IMR-90 (cell line): ENCODE results near the gene ME3. TPM values are rescaled to one million over a fixed set of nuclear protein-coding genes. Genes with fewer than 3 reads are reported as not detected.

Experiments used
- ATAC-seq: fragments of 200-7000 bp; cut with Tn5 transposase; 2 replicates; pipeline ENCODE4 v1.9.1; 2020; ENCODE audit warnings: low read depth, mild to moderate bottlenecking, moderate library complexity
- BruUV-seq: library from RNA; stranded (reverse); fragments of 400-500 nt; replicated peaks from 2 replicates; lab custom pipeline; 2021; lab: Mats Ljungman, UMichigan
- CTCF ChIA-PET: fragments of 300-600 bp; formaldehyde crosslinking; extraction: SDS; loops from one replicate; lab custom pipeline; 2021; ENCODE audit warnings: antibody characterized with exemption; lab: Yijun Ruan, JAX
- POLR2A ChIA-PET: fragments of 300-600 bp; sonication (Branson Sonifier 250); formaldehyde crosslinking; loops from one replicate; lab custom pipeline; 2022; ENCODE audit warnings: antibody characterized with exemption; ENCODE audit not compliant: unreplicated experiment; lab: Charles Lee
- DNase-seq: peaks from one replicate; pipeline ENCODE4 v3.0.0; 2013
- H2AFZ ChIP-seq: replicated peaks from 2 replicates; pipeline ENCODE3; 2013; ENCODE audit warnings: low read length, mild to moderate bottlenecking; ENCODE audit not compliant: poor library complexity
- H2AK5ac ChIP-seq: 2 replicates; pipeline ENCODE4 v1.6.1; 2013; ENCODE audit warnings: low read depth, low read length, inconsistent platforms
- H2AK9ac ChIP-seq: replicated peaks from 2 replicates; pipeline ENCODE3; 2013; ENCODE audit warnings: mild to moderate bottlenecking, low read depth, low read length, moderate library complexity; ENCODE audit not compliant: poor library complexity
- H2BK120ac ChIP-seq: 2 replicates; pipeline ENCODE4 v1.6.1; 2013; ENCODE audit warnings: low read depth, low read length, inconsistent platforms
- H2BK15ac ChIP-seq: 3 replicates; pipeline ENCODE4 v1.6.1; 2013; ENCODE audit warnings: low read depth, low read length, inconsistent platforms
- H2BK20ac ChIP-seq: 2 replicates; pipeline ENCODE4 v1.6.1; 2013; ENCODE audit warnings: low read depth, mild to moderate bottlenecking, inconsistent platforms, low read length, moderate library complexity
- H2BK5ac ChIP-seq: 2 replicates; pipeline ENCODE4 v1.6.1; 2013; ENCODE audit warnings: mild to moderate bottlenecking, low read depth, low read length, inconsistent platforms; ENCODE audit not compliant: poor library complexity, severe bottlenecking
- H3K14ac ChIP-seq: replicated peaks from 2 replicates; pipeline ENCODE4 v1.6.1; 2013; ENCODE audit warnings: low read depth, low read length, inconsistent platforms
- H3K18ac ChIP-seq: 2 replicates; pipeline ENCODE4 v1.6.1; 2013; ENCODE audit warnings: low read depth, low read length, control low read depth
- H3K23ac ChIP-seq: 2 replicates; pipeline ENCODE4 v1.6.1; 2013; ENCODE audit warnings: low read depth, low read length, inconsistent platforms
- H3K27ac ChIP-seq: 2 replicates; pipeline ENCODE4 v1.5.1; 2013; ENCODE audit warnings: mild to moderate bottlenecking, control low read depth, low read length; ENCODE audit not compliant: insufficient read depth
- H3K27me3 ChIP-seq: 2 replicates; pipeline ENCODE4 v1.6.1; 2013; ENCODE audit warnings: low read length; ENCODE audit not compliant: control insufficient read depth, insufficient read depth
- H3K36me3 ChIP-seq: 2 replicates; pipeline ENCODE4 v1.6.1; 2013; ENCODE audit warnings: low read length, mixed read lengths; ENCODE audit not compliant: control insufficient read depth, insufficient read depth
- H3K4ac ChIP-seq: 2 replicates; pipeline ENCODE4 v1.6.1; 2013; ENCODE audit warnings: low read depth, low read length, inconsistent platforms
- H3K4me1 ChIP-seq: 2 replicates; pipeline ENCODE4 v1.6.1; 2013; ENCODE audit warnings: low read length, mixed read lengths; ENCODE audit not compliant: control insufficient read depth, insufficient read depth
- H3K4me2 ChIP-seq: 2 replicates; pipeline ENCODE4 v1.6.1; 2013; ENCODE audit warnings: low read depth, mild to moderate bottlenecking, control low read depth, low read length, moderate library complexity
- H3K4me3 ChIP-seq: 2 replicates; pipeline ENCODE4 v1.5.1; 2013; ENCODE audit warnings: low read depth, mild to moderate bottlenecking, control low read depth, low read length, moderate library complexity; ENCODE audit not compliant: insufficient read depth
- H3K56ac ChIP-seq: 2 replicates; pipeline ENCODE4 v1.6.1; 2013; ENCODE audit warnings: low read length, inconsistent platforms; ENCODE audit not compliant: insufficient read depth; ENCODE audit errors: extremely low read depth
- H3K79me1 ChIP-seq, 2 experiments: 2 replicates each; pipeline ENCODE4 v1.6.1; 2013; ENCODE audit warnings: low read length in 2 of 2, inconsistent platforms in 1 of 2, low read depth in 1 of 2
- H3K9ac ChIP-seq: 2 replicates; pipeline ENCODE4 v1.6.1; 2013; ENCODE audit warnings: low read depth, low read length, control low read depth
- H3K9me1 ChIP-seq: 2 replicates; pipeline ENCODE4 v1.6.1; 2013; ENCODE audit warnings: low read length, inconsistent platforms; ENCODE audit not compliant: insufficient read depth
- H3K9me3 ChIP-seq: 2 replicates; pipeline ENCODE4 v1.6.1; 2013; ENCODE audit warnings: low read length; ENCODE audit not compliant: control insufficient read depth, insufficient read depth
- H4K20me1 ChIP-seq: 2 replicates; pipeline ENCODE4 v1.6.1; 2013; ENCODE audit warnings: low read length, inconsistent platforms; ENCODE audit not compliant: insufficient read depth
- H4K5ac ChIP-seq: 2 replicates; pipeline ENCODE4 v1.6.1; 2013; ENCODE audit warnings: mild to moderate bottlenecking, low read depth, low read length, control low read depth
- H4K8ac ChIP-seq, 2 experiments: 2 replicates each; pipeline ENCODE4 v1.6.1; 2013; ENCODE audit warnings: low read depth in 2 of 2, low read length in 2 of 2, control low read depth in 1 of 2, inconsistent platforms in 1 of 2
- H4K91ac ChIP-seq: 2 replicates; pipeline ENCODE4 v1.6.1; 2013; ENCODE audit warnings: low read depth, low read length, inconsistent platforms; ENCODE audit not compliant: insufficient read depth
- BHLHE40 ChIP-seq: fragments of 150-350 bp; IDR thresholded peaks from 2 replicates; pipeline ENCODE4 v1.6.1; 2016; ENCODE audit warnings: mild to moderate bottlenecking, low read depth, low read length
- CEBPB ChIP-seq: IDR thresholded peaks from 2 replicates; pipeline ENCODE4 v1.6.1; 2012; ENCODE audit warnings: low read depth, low read length, improper control_type of control experiment
- CHD1 ChIP-seq: IDR thresholded peaks from 2 replicates; pipeline ENCODE4 v1.6.1; 2012; ENCODE audit warnings: low read depth, low read length, improper control_type of control experiment
- CTCF ChIP-seq: conservative IDR thresholded peaks from 2 replicates; pipeline ENCODE4 v1.5.1; 2012; ENCODE audit warnings: mild to moderate bottlenecking, low read depth, low read length, improper control_type of control experiment
- ELK1 ChIP-seq: fragments of 150-350 bp; IDR thresholded peaks from 2 replicates; pipeline ENCODE4 v1.6.1; 2016; ENCODE audit warnings: low read depth, mild to moderate bottlenecking, low read length, moderate library complexity, borderline replicate concordance
- FOS ChIP-seq: fragments of 150-350 bp; IDR thresholded peaks from 2 replicates; pipeline ENCODE4 v1.6.1; 2016; ENCODE audit warnings: low read depth, low read length
- MAFK ChIP-seq: IDR thresholded peaks from 2 replicates; pipeline ENCODE4 v1.6.1; 2012; ENCODE audit warnings: low read depth, low read length, improper control_type of control experiment
- MAZ ChIP-seq: IDR thresholded peaks from 2 replicates; pipeline ENCODE4 v1.6.1; 2012; ENCODE audit warnings: low read depth, mild to moderate bottlenecking, low read length, improper control_type of control experiment, moderate library complexity, borderline replicate concordance
- MXI1 ChIP-seq: IDR thresholded peaks from 2 replicates; pipeline ENCODE4 v1.6.1; 2012; ENCODE audit warnings: low read depth, mild to moderate bottlenecking, low read length, moderate library complexity, borderline replicate concordance
- NFE2L2 ChIP-seq: fragments of 150-350 bp; IDR thresholded peaks from 2 replicates; pipeline ENCODE4 v1.6.1; 2016; ENCODE audit warnings: low read depth, mild to moderate bottlenecking, low read length
- POLR2A ChIP-seq: IDR thresholded peaks from 2 replicates; pipeline ENCODE4 v1.6.1; 2012; ENCODE audit warnings: mild to moderate bottlenecking, low read depth, low read length
- RAD21 ChIP-seq: IDR thresholded peaks from 2 replicates; pipeline ENCODE4 v1.6.1; 2012; ENCODE audit warnings: low read length, improper control_type of control experiment
- RCOR1 ChIP-seq: IDR thresholded peaks from 2 replicates; pipeline ENCODE4 v1.6.1; 2012; ENCODE audit warnings: mild to moderate bottlenecking, low read length, improper control_type of control experiment; ENCODE audit not compliant: insufficient replicate concordance
- RFX5 ChIP-seq: IDR thresholded peaks from 2 replicates; pipeline ENCODE4 v1.8.0; 2012; ENCODE audit warnings: low read depth, mild to moderate bottlenecking, low read length, moderate library complexity
- SMC3 ChIP-seq: fragments of 150-350 bp; IDR thresholded peaks from 2 replicates; pipeline ENCODE4 v1.6.1; 2016; ENCODE audit warnings: low read depth, mild to moderate bottlenecking, antibody characterized with exemption, low read length, moderate library complexity
- USF2 ChIP-seq: fragments of 150-350 bp; IDR thresholded peaks from 2 replicates; pipeline ENCODE4 v1.6.1; 2017; ENCODE audit warnings: mild to moderate bottlenecking, antibody characterized with exemption, low read length, low read depth
- WGBS, 2 experiments: methylation state at CpG; one replicate each; pipeline versions ENCODE4 v1.1.5 to v1.1.7; 2013; ENCODE audit warnings: missing lambda C conversion rate in 2 of 2; ENCODE audit not compliant: insufficient read length in 1 of 2; ENCODE audit errors: extremely low coverage in 2 of 2; 5-methylcytosine and 5-hydroxymethylcytosine counted together
- dilution Hi-C: fragments of 300-500 bp; cut with HindIII; formaldehyde crosslinking; loops from one replicate; pipeline ENCODE4 v1.14.3; 2018; ENCODE audit warnings: low sequenced_read_pairs; ENCODE audit not compliant: unreplicated experiment
- in situ Hi-C: fragments of 300-500 bp; cut with MboI; formaldehyde crosslinking; loops from 3 replicates; pipeline ENCODE4 v1.14.3; 2019; ENCODE audit warnings: low sequenced_read_pairs, inconsistent platforms, mixed read lengths
- intact Hi-C: fragments of 100-400 bp; cut with micrococcal nuclease; formaldehyde crosslinking; loops from 2 replicates; pipeline ENCODE4 v1.10.0; 2022
- polyA plus RNA-seq, 3 experiments: library from polyadenylated mRNA; depleted of rRNA; stranded (reverse); fragments of >200 nt; gene quantifications; 2 replicates each; pipeline ENCODE4 v1.2.3, GENCODE V29; 2012; ENCODE audit warnings: low replicate concordance in 1 of 3
- total RNA-seq: library from RNA; depleted of rRNA; stranded (reverse); fragments of >200 nt; gene quantifications from 2 replicates; pipeline ENCODE4 v1.2.3, GENCODE V29; 2012

The ME3 gene
- total and polyA plus RNA-seq, 2 of the 4 experiments (the other 2 are of a cell fraction): 7.8 to 9.0 TPM

- Histone ChIP-seq H2BK5ac (peak overlapping the region; percentile 8), H2AK9ac (peak overlapping the region; percentile 68), H3K18ac (no peak overlapping the region), H3K4me1 (peaks cover 10% of the 10 kb centered on the region), H3K4ac (peak overlapping the region; percentile 59), H4K20me1 (no peaks in the 10 kb centered on the region), H2AFZ (peak overlapping the region; percentile 24), H3K27me3 (no peaks in the 10 kb centered on the region; the same call in 1 of the 2 replicates), H4K5ac (no peak overlapping the region), H4K91ac (peak overlapping the region; percentile 62), H2BK120ac (peak overlapping the region; percentile 45), H3K14ac (0 out of 2 replicates have a peak overlapping the region, but pooled peaks have one; percentile 10), H3K9ac (no peak overlapping the region), H3K79me1 (no peaks in the 10 kb centered on the region), H3K9me1 (peaks cover 7% of the 10 kb centered on the region; the same call in 1 of the 2 replicates), H2AK5ac (peak overlapping the region; percentile 80; the same call in 1 of the 2 replicates), H2BK15ac (peak overlapping the region; percentile 53; the same call in 1 of the 3 replicates), H3K56ac (no peak overlapping the region), H3K23ac (no peak overlapping the region), H2BK20ac (peak overlapping the region; percentile 62; the same call in 1 of the 2 replicates), H3K36me3 (no peaks in the 10 kb centered on the region), H3K27ac (no peak overlapping the region), H3K4me2 (no peak overlapping the region), H3K9me3 (no peaks in the 10 kb centered on the region), H3K4me3 (no peak overlapping the region), H4K8ac (no peak overlapping the region)
- dilution Hi-C loops (no loop called here), in situ Hi-C loops (no loop called here), intact Hi-C loops (no loop called here)
- no TSS peak for BruUV-seq
- ATAC-seq: peak; percentile 80
- TF ChIP-seq USF2 (no peak), MXI1 (no peak), POLR2A (no peak), MAFK (no peak), CHD1 (no peak), RCOR1 (no peak), SMC3 (no peak), ELK1 (no peak), CTCF (no peak), RAD21 (no peak), MAZ (no peak), FOS (no peak), NFE2L2 (no peak), CEBPB (no peak), BHLHE40 (no peak), RFX5 (no peak)
- WGBS, 2 experiments: 43% methylated on average over 1 of the region's 2 CpGs; no CpG with 5 or more reads in 1 of the 2 experiments
- peak; percentile 67 for DNase-seq
- POLR2A ChIA-PET: no interaction called here
- CTCF ChIA-PET: interaction anchor here (0.7 kb wide), 1 partner anchor 314 kb away, joined by 3 read pairs; no protein-coding TSS in a partner anchor
Measured at GRCh38 chr11:86497310-86497709, 175.1 kb downstream of the ME3 start.
